ENCODE measurements around the gene PRR12. TPM values are rescaled to one million over a fixed set of nuclear protein-coding genes. Genes with fewer than 3 reads are reported as not detected.

PRR12 gene
- total RNA-seq, 1 donor from 2014 or later, result 14.5 TPM

- peak; percentile 21 for DNase-seq (ENCODE audit: missing footprints)
- peak; percentile 9 for ATAC-seq
- intact Hi-C loops (cut with DNase I), result no loop called here
These were observed 62.5 kb downstream of the PRR12 start for GRCh38 chr19:49653466-49653806.

GRCh38 chr19:49654581-49654980, 63.6 kb downstream of the PRR12 start:
- DNase-seq (ENCODE audit: missing footprints) (peak; percentile 31), ATAC-seq (no peak)
- intact Hi-C loops (cut with DNase I), result no loop called here

GRCh38 chr19:49655570-49656455, 64.8 kb downstream of the PRR12 start:
- DNase-seq (ENCODE audit: missing footprints) (peak; percentile 58), ATAC-seq (no peak)
- intact Hi-C loops (cut with DNase I), result no loop called here

- intact Hi-C loops (cut with DNase I), result no loop called here
- ATAC-seq, result no peak
- DNase-seq (ENCODE audit: missing footprints), result peak; percentile 51
These were observed 65.6 kb downstream of the PRR12 start for GRCh38 chr19:49656456-49657109.

- ATAC-seq (no peak), DNase-seq (ENCODE audit: missing footprints) (peak; percentile 3)
- intact Hi-C loops (cut with DNase I), result no loop called here
These were observed 66.6 kb downstream of the PRR12 start for GRCh38 chr19:49657493-49658138.

GRCh38 chr19:49658139-49658517, 67.1 kb downstream of the PRR12 start:
- intact Hi-C loops (cut with DNase I), result no loop called here
- DNase-seq (ENCODE audit: missing footprints) (peak; percentile 63), ATAC-seq (no peak)

- DNase-seq (ENCODE audit: missing footprints) (peak; percentile 51), ATAC-seq (no peak)
- intact Hi-C loops (cut with DNase I), result no loop called here
These were observed 67.8 kb downstream of the PRR12 start for GRCh38 chr19:49658566-49659442.

GRCh38 chr19:49660338-49660961, 69.5 kb downstream of the PRR12 start:
- ATAC-seq, result no peak
- DNase-seq (ENCODE audit: missing footprints), result peak; percentile 1
- intact Hi-C loops (cut with DNase I), result no loop called here

GRCh38 chr19:49662011-49662410, 71.0 kb downstream of the PRR12 start:
- peak; percentile 25 for DNase-seq (ENCODE audit: missing footprints)

GRCh38 chr19:49663224-49663623, 72.2 kb downstream of the PRR12 start:
- intact Hi-C loops (cut with DNase I), result no loop called here
- peak; percentile 9 for DNase-seq (ENCODE audit: missing footprints)
- no peak for ATAC-seq

More at GRCh38 chr19:49662011-49662410, 71.0 kb downstream of the PRR12 start:
- no peak for ATAC-seq
- intact Hi-C loops (cut with DNase I), result no loop called here

GRCh38 chr19:49664171-49665035, 73.4 kb downstream of the PRR12 start:
- ATAC-seq (peak; percentile 76), DNase-seq (ENCODE audit: missing footprints) (peak; percentile 93)
- intact Hi-C loops (cut with DNase I), result no loop called here

- DNase-seq (ENCODE audit: missing footprints), result no peak
- intact Hi-C loops (cut with DNase I), result no loop called here
- ATAC-seq, result no peak
These were observed 74.0 kb downstream of the PRR12 start for GRCh38 chr19:49665036-49665350.

- intact Hi-C loops (cut with DNase I), result no loop called here
- DNase-seq (ENCODE audit: missing footprints) (peak; percentile 99), ATAC-seq (peak; percentile 93)
These were observed 74.6 kb downstream of the PRR12 start, which contains the start of the genes BCL2L12 and IRF3 for GRCh38 chr19:49665351-49666119. TSS of gene BCL2L12 (plus strand) at chr19:49665933. CDS start at chr19:49666693, 760 bp downstream. TSS of gene IRF3 (minus strand) at chr19:49665857. CDS start at chr19:49664838, 1,019 bp downstream.

GRCh38 chr19:49666120-49666444, 75.1 kb downstream of the PRR12 start:
- intact Hi-C loops (cut with DNase I), result no loop called here

GRCh38 chr19:49667473-49667872, 76.5 kb downstream of the PRR12 start:
- intact Hi-C loops (cut with DNase I), result no loop called here
- no peak for ATAC-seq
- DNase-seq (ENCODE audit: missing footprints), result no peak

More at GRCh38 chr19:49666120-49666444, 75.1 kb downstream of the PRR12 start:
- ATAC-seq, result no peak
- DNase-seq (ENCODE audit: missing footprints), result no peak

GRCh38 chr19:49669516-49669915, 78.5 kb downstream of the PRR12 start:
- ATAC-seq, result no peak
- DNase-seq (ENCODE audit: missing footprints), result no peak
- intact Hi-C loops (cut with DNase I), result no loop called here

All from Right ventricle myocardium inferior (tissue), 1 donor.